Muscle layer of colon (tissue), 2 donors: Measurements from ENCODE around the gene SSX2IP.

Source experiments
- H3K27ac ChIP-seq: one replicate; pipeline ENCODE4 v1.7.0; 2013; ENCODE audit warnings: low read depth, mild to moderate bottlenecking, low read length, moderate library complexity
- H3K27me3 ChIP-seq, 2 donors: one replicate each; pipeline ENCODE4 v1.7.0; 2013; ENCODE audit warnings: low read length in 2 of 2, mild to moderate bottlenecking in 2 of 2; ENCODE audit not compliant: insufficient read depth in 2 of 2, control insufficient read depth in 1 of 2
- H3K36me3 ChIP-seq: one replicate; pipeline ENCODE4 v1.7.0; 2013; ENCODE audit warnings: mild to moderate bottlenecking, low read length; ENCODE audit not compliant: insufficient read depth
- H3K4me1 ChIP-seq: one replicate; pipeline ENCODE4 v1.7.0; 2013; ENCODE audit warnings: mild to moderate bottlenecking, low read length; ENCODE audit not compliant: insufficient read depth
- H3K4me3 ChIP-seq, 2 donors: one replicate each; pipeline ENCODE4 v1.7.0; 2013; ENCODE audit warnings: low read length in 2 of 2, low read depth in 1 of 2, mild to moderate bottlenecking in 1 of 2, moderate library complexity in 1 of 2
- H3K9ac ChIP-seq: one replicate; pipeline ENCODE4 v1.7.0; 2013; ENCODE audit warnings: low read length
- H3K9me3 ChIP-seq: one replicate; pipeline ENCODE4 v1.7.0; 2013; ENCODE audit warnings: mild to moderate bottlenecking, low read length
- donor health status: abdominal sarcoma.
- donor health status: Adenocarcinoma of cecum.

The SSX2IP gene

DNA sequence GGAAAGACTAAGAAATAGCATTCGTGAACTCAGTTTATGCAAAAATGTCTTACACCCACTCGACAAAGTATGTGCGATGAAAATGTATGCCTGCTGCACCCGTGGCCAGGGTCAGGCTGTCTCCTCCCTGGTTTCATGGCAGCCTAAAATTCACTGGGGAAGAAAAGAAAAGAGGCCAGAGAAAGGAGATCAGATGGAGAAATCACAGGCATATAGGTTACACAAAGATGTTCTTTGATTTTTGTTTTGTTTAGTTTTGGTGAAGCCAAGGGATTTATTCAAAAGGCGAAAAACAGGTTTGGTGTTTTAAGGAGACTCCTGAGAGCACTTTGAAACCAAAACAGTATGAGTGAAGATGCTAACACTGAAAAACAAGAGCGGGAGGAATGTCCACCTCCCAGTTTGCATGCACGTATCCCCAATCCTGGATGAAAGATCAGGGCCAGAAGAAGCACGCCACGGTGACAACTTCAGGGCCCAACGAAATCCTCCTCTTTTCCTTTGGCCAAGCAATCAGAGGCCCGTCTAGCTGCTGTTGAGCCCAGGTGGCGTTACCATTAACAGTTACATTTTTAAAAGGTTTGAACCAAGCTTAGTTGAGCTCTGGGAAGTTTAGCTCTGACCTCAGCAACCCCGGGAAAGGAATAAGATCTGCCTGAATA lies 992 bp upstream of the SSX2IP start:
- Histone ChIP-seq H3K9me3 (no peaks in the 10 kb centered on the region), H3K27me3 (no peaks in the 10 kb centered on the region), H3K9ac (peak overlapping the region; percentile 31), H3K4me1 (peaks cover 33% of the 10 kb centered on the region), H3K27ac (peak overlapping the region; percentile 83), H3K36me3 (no peaks in the 10 kb centered on the region), H3K4me3 (peak overlapping the region; percentile 64 to 91)

DNA sequence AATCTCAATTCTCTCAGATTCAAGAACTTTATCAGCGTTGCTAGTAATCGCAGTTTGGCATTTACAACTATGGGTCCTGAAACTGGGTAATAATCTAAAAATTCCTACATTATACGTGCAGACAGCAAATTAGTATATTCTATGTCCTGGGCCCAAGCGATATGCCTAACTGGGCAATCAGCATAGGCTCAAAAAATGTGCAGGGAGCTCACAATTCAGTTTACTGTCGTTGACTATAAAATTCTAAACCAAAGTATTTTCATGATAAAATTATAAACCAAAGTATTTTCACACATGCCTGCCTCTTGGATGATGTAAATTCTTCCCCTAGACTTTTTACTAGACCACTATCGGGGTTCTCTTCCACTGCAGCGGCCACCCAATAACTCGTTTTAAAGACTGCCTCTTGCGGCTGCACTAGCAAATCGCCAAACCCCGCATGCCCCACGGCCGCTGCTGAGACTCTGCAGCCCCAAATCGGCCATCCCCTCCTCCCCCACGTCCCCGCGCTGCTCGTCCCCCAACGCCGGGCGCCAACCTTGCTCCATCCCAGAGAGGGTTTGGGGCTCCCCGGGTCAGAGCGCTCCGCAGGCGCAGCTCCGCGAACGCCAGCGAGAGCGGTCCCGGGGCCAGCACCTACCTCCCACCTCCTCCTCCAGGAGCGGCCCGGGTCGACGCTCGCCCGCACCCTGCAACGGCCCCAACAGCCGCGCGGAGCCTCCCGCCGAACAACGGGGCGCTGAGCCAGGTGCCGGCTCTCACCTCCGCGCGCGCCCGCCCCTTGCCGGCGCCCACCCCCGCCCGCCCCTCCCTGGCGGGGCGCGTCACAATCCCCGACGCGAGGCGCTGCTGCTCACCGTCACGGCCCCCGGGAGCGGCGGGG lies 506 bp downstream of the SSX2IP start:
- no peaks in the 10 kb centered on the region for H3K36me3 ChIP-seq
- H3K9me3 ChIP-seq = no peaks in the 10 kb centered on the region
- H3K4me1 ChIP-seq = peaks cover 35% of the 10 kb centered on the region
- H3K4me3 ChIP-seq = peak overlapping the region; percentile 63 to 64
- peak overlapping the region; percentile 48 for H3K27ac ChIP-seq
- no peaks in the 10 kb centered on the region for H3K27me3 ChIP-seq
- H3K9ac ChIP-seq = peak overlapping the region; percentile 58

GRCh38 chr1:84688463-84689061 lies 1.7 kb downstream of the SSX2IP start:
- Histone ChIP-seq H3K27me3 (no peaks in the 10 kb centered on the region), H3K9ac (peak overlapping the region; percentile 58), H3K4me3 (peak overlapping the region in 1 of 2 donors; percentile 63), H3K36me3 (no peaks in the 10 kb centered on the region), H3K4me1 (peaks cover 35% of the 10 kb centered on the region), H3K9me3 (no peaks in the 10 kb centered on the region), H3K27ac (peak overlapping the region; percentile 48)

- Histone ChIP-seq H3K36me3 (no peaks in the 10 kb centered on the region), H3K4me1 (peaks cover 35% of the 10 kb centered on the region), H3K9me3 (no peaks in the 10 kb centered on the region), H3K9ac (peak overlapping the region; percentile 58), H3K4me3 (peak overlapping the region in 1 of 2 donors; percentile 63), H3K27me3 (no peaks in the 10 kb centered on the region), H3K27ac (peak overlapping the region; percentile 48)
Measured at GRCh38 chr1:84687714-84688462, 2.4 kb downstream of the SSX2IP start.

- Histone ChIP-seq H3K4me3 (no peak overlapping the region), H3K27me3 (no peaks in the 10 kb centered on the region), H3K9me3 (no peaks in the 10 kb centered on the region), H3K9ac (no peak overlapping the region), H3K27ac (no peak overlapping the region), H3K4me1 (peaks cover 31% of the 10 kb centered on the region), H3K36me3 (no peaks in the 10 kb centered on the region)
Measured at GRCh38 chr1:84686223-84686622, 4.0 kb downstream of the SSX2IP start.

GRCh38 chr1:84683508-84683907 lies 6.8 kb downstream of the SSX2IP start:
- Histone ChIP-seq H3K27ac (no peak overlapping the region), H3K36me3 (no peaks in the 10 kb centered on the region), H3K9ac (no peak overlapping the region), H3K4me3 (no peak overlapping the region), H3K4me1 (peaks cover 25% of the 10 kb centered on the region), H3K27me3 (no peaks in the 10 kb centered on the region), H3K9me3 (no peaks in the 10 kb centered on the region)

GRCh38 chr1:84682047-84682446 lies 8.2 kb downstream of the SSX2IP start:
- Histone ChIP-seq H3K9me3 (no peaks in the 10 kb centered on the region), H3K4me3 (no peak overlapping the region), H3K36me3 (peaks cover 3% of the 10 kb centered on the region), H3K4me1 (peaks cover 14% of the 10 kb centered on the region), H3K9ac (no peak overlapping the region), H3K27ac (no peak overlapping the region), H3K27me3 (no peaks in the 10 kb centered on the region)

DNA sequence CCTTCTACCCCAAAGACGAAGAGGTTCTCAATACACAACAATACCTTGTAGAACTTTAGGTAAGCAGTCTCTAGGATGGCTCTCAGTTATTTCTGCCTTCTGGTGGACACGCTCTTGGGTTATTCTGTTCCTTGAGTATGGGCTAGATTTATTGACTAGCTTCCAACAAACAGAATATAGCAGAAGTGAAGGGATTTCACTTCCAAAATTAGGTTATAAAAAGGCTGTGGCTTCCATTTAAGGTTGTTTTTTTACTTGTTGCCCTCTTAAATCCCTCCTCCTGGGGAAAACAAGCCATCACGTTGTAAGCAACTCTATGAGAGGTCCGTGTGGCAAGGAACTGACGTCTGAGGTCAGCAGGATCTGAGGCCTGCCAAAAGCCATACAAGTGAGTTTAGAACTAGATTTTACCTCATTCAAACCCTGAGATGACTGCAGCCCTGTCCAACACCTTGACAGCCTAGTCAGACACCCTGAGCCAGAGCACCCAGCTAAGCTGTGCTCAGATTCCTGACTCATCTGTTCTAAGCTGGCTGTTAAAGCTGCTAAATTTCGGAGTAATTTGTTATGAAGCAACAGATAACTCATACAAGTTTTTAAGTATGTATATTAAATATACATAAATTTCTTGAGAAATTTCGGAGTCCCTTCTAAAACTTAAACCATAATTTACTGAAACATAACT lies 12.7 kb downstream of the SSX2IP start:
- Histone ChIP-seq H3K4me3 (no peak overlapping the region), H3K36me3 (peaks cover 3% of the 10 kb centered on the region), H3K9me3 (no peaks in the 10 kb centered on the region), H3K9ac (no peak overlapping the region), H3K27me3 (no peaks in the 10 kb centered on the region), H3K27ac (no peak overlapping the region), H3K4me1 (peaks cover 22% of the 10 kb centered on the region)

DNA sequence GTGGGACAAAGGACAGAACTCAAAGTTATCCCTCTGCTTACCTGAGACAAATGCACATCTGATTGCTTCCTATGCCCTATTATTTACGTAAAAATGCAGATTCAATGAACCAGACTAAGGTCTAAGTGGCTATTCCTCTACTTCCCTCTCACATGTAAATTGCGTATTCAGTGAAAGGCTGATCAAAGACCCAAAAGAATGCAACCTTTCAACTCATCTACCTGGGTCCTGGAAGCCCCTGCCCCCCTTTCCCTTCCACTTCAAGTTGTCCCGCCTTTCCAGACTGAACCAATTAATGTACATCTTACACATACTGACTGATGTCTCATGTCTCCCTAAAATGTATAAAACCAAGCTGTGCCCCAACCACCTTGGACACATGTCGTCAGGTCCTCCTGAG lies 14.6 kb downstream of the SSX2IP start:
- H3K4me1 ChIP-seq = peaks cover 22% of the 10 kb centered on the region
- no peaks in the 10 kb centered on the region for H3K27me3 ChIP-seq
- no peak overlapping the region for H3K4me3 ChIP-seq
- peaks cover 3% of the 10 kb centered on the region for H3K36me3 ChIP-seq
- no peaks in the 10 kb centered on the region for H3K9me3 ChIP-seq
- H3K9ac ChIP-seq = no peak overlapping the region
- H3K27ac ChIP-seq = no peak overlapping the region

GRCh38 chr1:84675106-84675505 lies 15.2 kb downstream of the SSX2IP start:
- H3K4me1 ChIP-seq = peaks cover 21% of the 10 kb centered on the region

More at GRCh38 chr1:84675106-84675505, 15.2 kb downstream of the SSX2IP start:
- H3K36me3 ChIP-seq = peaks cover 3% of the 10 kb centered on the region
- H3K27ac ChIP-seq = no peak overlapping the region
- no peak overlapping the region for H3K4me3 ChIP-seq
- H3K9ac ChIP-seq = no peak overlapping the region
- H3K27me3 ChIP-seq = no peaks in the 10 kb centered on the region
- no peaks in the 10 kb centered on the region for H3K9me3 ChIP-seq
